Fibroblast of lung (primary cell): ENCODE data around the gene RITA1. TPM values are rescaled to one million over a fixed set of nuclear protein-coding genes. Genes with fewer than 3 reads are reported as not detected.

Experiments
- DNase-seq, 2 donors: peaks; one replicate each; pipeline versions ENCODE4 v3.0.0 to v3.0.0-alpha.2; 2010; ENCODE audit warnings: low read depth in 2 of 2
- H2AFZ ChIP-seq: 2 replicates; pipeline ENCODE4 v1.5.1; 2012; ENCODE audit warnings: low read length, control low read depth, inconsistent platforms
- H3K27ac ChIP-seq: 2 replicates; pipeline ENCODE4 v1.5.1; 2011; ENCODE audit warnings: low read length, control low read depth; ENCODE audit not compliant: insufficient read depth
- H3K27me3 ChIP-seq: 2 replicates; pipeline ENCODE4 v1.5.1; 2011; ENCODE audit warnings: mild to moderate bottlenecking, low read length; ENCODE audit not compliant: control insufficient read depth, insufficient read depth
- H3K36me3 ChIP-seq: 2 replicates; pipeline ENCODE4 v1.5.1; 2011; ENCODE audit warnings: low read length; ENCODE audit not compliant: control insufficient read depth, insufficient read depth
- H3K4me1 ChIP-seq: 2 replicates; pipeline ENCODE4 v1.5.1; 2011; ENCODE audit warnings: low read length; ENCODE audit not compliant: control insufficient read depth, insufficient read depth; ENCODE audit errors: extremely low read depth
- H3K4me2 ChIP-seq: 2 replicates; pipeline ENCODE4 v1.5.1; 2011; ENCODE audit warnings: low read length, control low read depth; ENCODE audit not compliant: insufficient read depth; ENCODE audit errors: extremely low read depth
- H3K4me3 ChIP-seq, 4 experiments: fragments of 200-600 bp in 1 of 4; sonication (generic) in 1 of 4; replicated peaks in 1 of 4; 2 replicates each; pipeline ENCODE4 v1.5.1; 2011 to 2016; ENCODE audit warnings: low read length in 4 of 4, low read depth in 3 of 4, mild to moderate bottlenecking in 3 of 4, control low read depth in 2 of 4, inconsistent platforms in 1 of 4, mixed read lengths in 1 of 4; ENCODE audit not compliant: insufficient read depth in 1 of 4; ENCODE audit errors: control extremely low read depth in 1 of 4
- H3K79me2 ChIP-seq: 2 replicates; pipeline ENCODE4 v1.5.1; 2012; ENCODE audit warnings: mild to moderate bottlenecking, low read length, inconsistent platforms; ENCODE audit not compliant: control insufficient read depth, insufficient read depth
- H3K9ac ChIP-seq: 2 replicates; pipeline ENCODE4 v1.5.1; 2011; ENCODE audit warnings: mild to moderate bottlenecking, low read length, control low read depth; ENCODE audit not compliant: insufficient read depth
- H3K9me3 ChIP-seq: 2 replicates; pipeline ENCODE4 v1.5.1; 2012; ENCODE audit warnings: low read depth, low read length; ENCODE audit not compliant: control insufficient read depth, insufficient read depth
- H4K20me1 ChIP-seq: 2 replicates; pipeline ENCODE4 v1.5.1; 2011; ENCODE audit warnings: low read length; ENCODE audit not compliant: control insufficient read depth, insufficient read depth; ENCODE audit errors: extremely low read depth
- EZH2 ChIP-seq: IDR thresholded peaks from 2 replicates; pipeline ENCODE4 v1.5.1; 2012; ENCODE audit warnings: low read length, control low read depth, mild to moderate bottlenecking; ENCODE audit errors: missing control alignments
- polyA minus RNA-seq: library from RNA; depleted of rRNA, polyadenylated mRNA; stranded (reverse); fragments of >200 nt; gene quantifications from 2 replicates; pipeline ENCODE4 v1.2.3, GENCODE V29; 2011; ENCODE audit warnings: low replicate concordance
- polyA plus RNA-seq, 2 donors: library from polyadenylated mRNA; depleted of rRNA in 1 of 2; stranded (reverse) in 1 of 2; unstranded in 1 of 2; fragments of >200 nt; gene quantifications; 2 replicates each; pipeline ENCODE4 v1.2.1, GENCODE V29; 2011 to 2012; ENCODE audit warnings: missing spikeins in 1 of 2
- total RNA-seq: library from RNA; depleted of rRNA; stranded (reverse); fragments of >200 nt; gene quantifications from 2 replicates; pipeline ENCODE4 v1.2.1, GENCODE V29; 2014
- TF ChIP-seq, protein P1 (sequence below), 2 donors: IDR thresholded peaks in 1 of 2; conservative IDR thresholded peaks in 1 of 2; 1 replicate in 1 of 2; 2 replicates in 1 of 2; pipeline ENCODE4 v1.5.1; 2011 to 2012; ENCODE audit warnings: low read length in 2 of 2, control low read depth in 1 of 2, inconsistent platforms in 1 of 2, low read depth in 1 of 2, mild to moderate bottlenecking in 1 of 2

Gene RITA1
- total RNA-seq (11.6 and 11.8 TPM in 2 replicates), polyA plus RNA-seq (7.4 and 8.7 TPM in 2 replicates), polyA minus RNA-seq (4.9 and 6.9 TPM in 2 replicates)
- 11.8 and 13.6 TPM in 2 replicates for polyA plus RNA-seq (2012)

- H3K27ac ChIP-seq: peak within 1 kb of the TSS; percentile 98
- peaks cover 34% of the 10 kb centered on the region for H3K79me2 ChIP-seq
- TF ChIP-seq EZH2: no peak
- TF ChIP-seq, protein P1, sequence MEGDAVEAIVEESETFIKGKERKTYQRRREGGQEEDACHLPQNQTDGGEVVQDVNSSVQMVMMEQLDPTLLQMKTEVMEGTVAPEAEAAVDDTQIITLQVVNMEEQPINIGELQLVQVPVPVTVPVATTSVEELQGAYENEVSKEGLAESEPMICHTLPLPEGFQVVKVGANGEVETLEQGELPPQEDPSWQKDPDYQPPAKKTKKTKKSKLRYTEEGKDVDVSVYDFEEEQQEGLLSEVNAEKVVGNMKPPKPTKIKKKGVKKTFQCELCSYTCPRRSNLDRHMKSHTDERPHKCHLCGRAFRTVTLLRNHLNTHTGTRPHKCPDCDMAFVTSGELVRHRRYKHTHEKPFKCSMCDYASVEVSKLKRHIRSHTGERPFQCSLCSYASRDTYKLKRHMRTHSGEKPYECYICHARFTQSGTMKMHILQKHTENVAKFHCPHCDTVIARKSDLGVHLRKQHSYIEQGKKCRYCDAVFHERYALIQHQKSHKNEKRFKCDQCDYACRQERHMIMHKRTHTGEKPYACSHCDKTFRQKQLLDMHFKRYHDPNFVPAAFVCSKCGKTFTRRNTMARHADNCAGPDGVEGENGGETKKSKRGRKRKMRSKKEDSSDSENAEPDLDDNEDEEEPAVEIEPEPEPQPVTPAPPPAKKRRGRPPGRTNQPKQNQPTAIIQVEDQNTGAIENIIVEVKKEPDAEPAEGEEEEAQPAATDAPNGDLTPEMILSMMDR (conservative IDR thresholded peaks at IDR 0.05 in 1 of 2, IDR thresholded peaks at IDR 0.05 in 1 of 2; ENCODE audit: low read depth in 1 of 2, low read length in 2 of 2): no peak
- no peaks in the 10 kb centered on the region for H4K20me1 ChIP-seq
- H3K9ac ChIP-seq: peak within 1 kb of the TSS; percentile 100
- peak; percentile 72 to 78 for DNase-seq
- no peaks in the 10 kb centered on the region for H3K27me3 ChIP-seq
- peak within 1 kb of the TSS; percentile 90 for H3K4me2 ChIP-seq
- peaks cover 2% of the 10 kb centered on the region for H3K36me3 ChIP-seq
- H3K4me3 ChIP-seq: peak within 1 kb of the TSS; percentile 90 to 100 (median 94)
- peak within 1 kb of the TSS; percentile 87 for H2AFZ ChIP-seq
- peaks cover 8% of the 10 kb centered on the region for H3K4me1 ChIP-seq
- H3K9me3 ChIP-seq: no peaks in the 10 kb centered on the region
These were observed at the start of gene RITA1, which contains the start of gene DDX54 for GRCh38 chr12:113185180-113186032. RITA1 (plus strand) TSS chr12:113185721; CDS start chr12:113186747, 1,026 bp downstream. DDX54 (minus strand) TSS chr12:113185478; CDS start chr12:113185451, 27 bp downstream.

DNA sequence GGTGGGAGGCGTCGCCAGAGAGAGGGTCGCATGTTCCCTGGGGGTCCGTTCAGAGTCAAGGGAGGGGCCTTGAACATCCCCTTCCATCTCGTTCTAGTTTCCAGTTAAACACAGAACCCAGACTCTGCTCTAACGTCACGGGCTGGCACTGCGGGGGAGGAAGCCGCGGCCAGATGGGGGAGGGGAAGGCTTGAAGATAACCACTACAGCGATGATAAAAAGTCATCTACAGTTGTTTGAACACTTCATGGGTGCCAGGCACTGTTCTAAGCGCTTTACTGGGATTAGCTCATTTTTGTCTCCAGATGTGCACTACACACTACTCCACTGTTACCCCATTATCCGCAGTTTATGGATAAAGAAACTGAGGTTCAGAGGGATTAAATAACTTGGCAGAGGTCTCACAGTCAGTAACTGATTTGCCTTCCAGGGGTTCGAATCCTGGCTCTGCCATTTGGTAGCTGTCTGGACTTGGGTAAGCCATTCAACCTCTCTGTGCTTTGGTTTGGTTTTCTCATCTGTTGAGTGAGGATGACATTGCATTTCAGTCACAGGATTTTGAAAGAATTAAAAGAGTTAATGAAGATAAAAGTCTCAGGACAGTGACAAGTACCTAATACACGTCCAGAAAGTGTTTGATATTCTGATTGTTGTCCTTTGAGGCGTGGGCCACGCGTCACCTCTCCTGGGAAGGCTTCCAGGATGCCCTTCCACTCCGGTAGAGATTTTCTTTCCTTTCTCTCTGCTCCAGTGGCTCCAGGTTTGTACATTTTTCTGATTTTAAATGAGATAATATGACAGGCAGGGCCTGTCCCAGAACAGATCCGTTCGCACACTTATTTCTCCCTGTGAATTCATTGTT is 49.2 kb upstream of the RITA1 start:
- no peak for TF ChIP-seq EZH2
- TF ChIP-seq, protein P1 (conservative IDR thresholded peaks at IDR 0.05 in 1 of 2, IDR thresholded peaks at IDR 0.05 in 1 of 2; ENCODE audit: low read depth in 1 of 2, low read length in 2 of 2): no peak
- Histone ChIP-seq H3K9ac (no peak overlapping the region), H3K9me3 (no peaks in the 10 kb centered on the region), H3K4me1 (no peaks in the 10 kb centered on the region), H2AFZ (no peak overlapping the region), H4K20me1 (no peaks in the 10 kb centered on the region), H3K27me3 (no peaks in the 10 kb centered on the region), H3K4me2 (no peak overlapping the region), H3K36me3 (no peaks in the 10 kb centered on the region), H3K4me3 (no peak overlapping the region), H3K27ac (no peak overlapping the region), H3K79me2 (no peaks in the 10 kb centered on the region)
- no peak for DNase-seq
